Right hindlimb (tissue), 1 donor: ENCODE measurements around the gene GALR2.
A peak's percentile ranks its signal among the peaks of the same experiment; 100 is the strongest.

ENCODE experiments used
- DNase-seq: peaks from one replicate; pipeline ENCODE4 v3.0.0-alpha.2; 2018

The GALR2 gene

DNA sequence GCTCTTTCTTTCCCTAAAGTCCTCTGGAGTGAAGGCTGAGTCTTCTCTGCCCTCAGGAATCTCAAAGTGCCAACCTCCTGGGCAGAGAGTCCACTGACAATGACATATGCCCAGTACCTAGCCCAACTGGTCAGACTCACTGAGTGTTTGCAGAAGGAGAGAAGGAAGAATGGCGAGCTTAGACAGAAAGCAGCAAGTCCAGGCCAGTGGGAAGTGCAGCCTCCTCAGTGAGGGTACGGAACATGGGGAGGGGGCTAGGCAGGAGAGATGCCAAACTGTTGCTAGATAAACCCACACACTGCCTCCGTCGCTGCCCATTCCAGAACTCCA is 28.3 kb downstream of the GALR2 start:
- no peak for DNase-seq

DNA sequence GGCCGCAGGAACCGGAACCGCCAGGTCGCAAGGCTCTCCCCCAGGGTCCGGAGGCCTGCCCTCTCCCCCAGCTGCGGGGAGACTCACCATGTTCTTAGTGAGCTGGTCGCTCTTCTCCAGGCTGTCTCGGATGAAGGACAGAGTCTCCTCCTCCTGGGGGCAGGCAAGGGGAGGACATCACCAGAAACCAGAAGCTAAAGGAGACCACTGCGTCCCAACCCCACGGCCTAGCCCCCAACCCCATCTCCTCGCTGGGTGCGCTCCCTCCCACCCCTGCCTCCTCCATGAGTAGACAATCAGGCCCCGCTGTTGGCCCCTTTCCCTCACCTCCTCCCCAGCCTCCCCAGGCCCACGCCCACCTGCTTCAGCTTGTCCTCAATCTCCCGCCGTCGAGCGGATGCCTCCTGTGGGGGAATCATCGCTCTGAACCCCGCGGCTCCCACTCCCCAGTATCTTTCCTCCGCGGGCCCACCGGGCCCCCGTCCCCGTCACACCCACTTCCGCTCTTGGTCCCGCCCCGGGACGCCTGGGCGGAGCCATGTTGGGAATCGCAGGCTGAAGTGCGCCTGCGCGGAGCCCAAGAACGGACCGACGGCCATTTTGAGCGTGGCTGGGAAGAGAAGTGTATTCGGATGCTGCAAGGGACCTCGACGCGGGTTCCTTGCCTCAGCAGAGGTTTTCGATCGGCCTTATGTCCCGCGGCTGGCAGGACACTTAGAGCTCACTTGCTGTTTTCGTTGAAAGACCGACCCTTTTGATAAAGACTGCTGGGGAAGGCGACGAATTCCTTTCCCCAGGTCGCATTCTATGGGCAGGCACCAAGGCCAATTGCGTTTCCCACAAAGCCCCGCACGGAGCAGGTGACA is 28.9 kb downstream of the GALR2 start, which contains the start of gene EXOC7:
TSS of gene EXOC7 (minus strand) at position 514 of the 866 bp plus-strand sequence. CDS start at position 419, 95 bp downstream.
- DNase-seq: peak; percentile 95

DNA sequence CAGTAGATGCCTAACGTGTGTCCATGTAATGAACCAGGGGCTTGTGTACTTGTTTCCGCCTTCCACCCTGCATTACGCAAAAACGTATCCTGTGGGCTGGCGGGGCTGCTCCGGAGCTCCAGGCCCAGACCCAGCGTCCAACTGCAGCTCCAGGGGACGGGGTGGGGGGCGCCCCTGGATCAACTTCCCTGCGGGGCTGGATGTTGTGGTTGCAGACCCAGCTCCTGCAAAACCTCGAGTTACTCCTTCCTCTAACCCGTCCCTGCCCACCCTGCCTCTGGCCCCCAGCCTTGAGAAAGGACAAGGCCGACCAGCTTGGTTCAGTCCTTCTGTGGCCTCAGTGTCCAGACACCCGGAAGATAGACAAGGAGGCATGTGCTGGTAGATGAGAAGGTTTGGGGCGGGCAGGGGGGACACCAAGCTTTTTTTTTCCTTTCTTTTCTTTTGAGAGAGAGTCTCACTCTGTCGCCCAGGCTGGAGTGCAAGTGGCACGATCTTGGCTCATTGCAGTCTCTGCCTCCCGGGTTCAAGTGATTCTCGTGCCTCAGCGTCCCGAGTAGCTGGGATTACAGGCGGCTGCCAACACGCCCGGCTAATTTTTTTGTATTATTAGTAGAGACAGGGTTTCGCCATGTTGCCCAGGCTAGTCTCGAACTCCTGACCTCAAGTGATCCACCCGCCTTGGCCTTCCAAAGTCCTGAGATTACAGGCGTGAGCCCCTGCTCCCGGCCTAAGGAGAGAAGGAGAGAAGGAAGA is 29.7 kb downstream of the GALR2 start:
- no peak for DNase-seq

DNA sequence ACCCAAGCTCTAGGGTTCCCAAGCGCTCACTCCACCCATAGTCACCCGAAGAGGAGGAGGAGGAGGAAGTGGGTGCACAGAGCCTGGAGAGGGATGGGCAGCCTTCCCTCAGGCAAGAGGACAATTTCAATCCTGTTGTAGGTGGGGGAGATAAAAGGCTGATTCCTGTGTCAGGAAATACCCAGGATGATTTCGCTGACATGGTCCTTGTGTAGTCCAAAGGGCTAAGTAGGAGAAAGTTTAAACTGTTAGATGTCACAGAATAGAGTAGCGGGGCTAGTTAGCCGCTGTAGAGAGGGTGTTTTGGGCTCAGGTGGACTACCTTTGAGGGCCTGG is 30.3 kb downstream of the GALR2 start:
- DNase-seq: no peak

DNA sequence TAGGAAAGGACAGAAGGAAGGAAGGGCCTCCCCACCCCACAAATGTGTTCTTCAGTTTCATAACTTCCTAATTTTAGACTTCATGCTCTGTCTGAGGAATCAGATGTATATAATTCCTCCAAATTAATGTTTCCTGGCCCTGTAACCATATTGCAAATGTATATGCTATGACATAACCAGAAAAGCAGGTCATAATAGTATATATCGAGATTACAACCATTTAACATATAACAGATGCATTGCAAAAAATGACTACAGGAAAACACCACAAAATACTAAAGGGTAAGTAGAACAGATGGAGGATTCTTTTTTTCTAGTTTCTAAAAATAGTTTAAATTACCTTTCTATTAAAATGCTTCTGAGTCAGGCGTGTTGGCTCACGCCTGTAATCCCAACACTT is 32.1 kb downstream of the GALR2 start:
- no peak for DNase-seq

DNA sequence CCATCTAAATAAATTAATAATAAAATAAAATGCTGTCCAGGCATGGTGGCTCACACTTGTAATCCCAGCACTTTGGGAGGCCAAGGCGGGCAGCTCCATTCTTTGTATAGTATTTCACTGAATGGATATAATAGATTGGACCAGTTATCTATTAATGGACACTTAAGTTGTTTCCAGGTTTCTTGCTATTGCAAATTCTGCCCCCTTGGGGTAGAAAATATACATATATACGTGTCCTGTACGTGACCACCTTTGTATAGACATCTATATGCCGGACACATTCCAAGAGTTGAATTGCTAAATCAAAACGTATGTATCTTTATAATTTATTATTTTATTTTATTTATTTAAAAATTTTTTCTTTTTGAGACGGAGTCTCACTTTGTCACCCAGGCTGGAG is 32.9 kb downstream of the GALR2 start:
- DNase-seq: no peak

DNA sequence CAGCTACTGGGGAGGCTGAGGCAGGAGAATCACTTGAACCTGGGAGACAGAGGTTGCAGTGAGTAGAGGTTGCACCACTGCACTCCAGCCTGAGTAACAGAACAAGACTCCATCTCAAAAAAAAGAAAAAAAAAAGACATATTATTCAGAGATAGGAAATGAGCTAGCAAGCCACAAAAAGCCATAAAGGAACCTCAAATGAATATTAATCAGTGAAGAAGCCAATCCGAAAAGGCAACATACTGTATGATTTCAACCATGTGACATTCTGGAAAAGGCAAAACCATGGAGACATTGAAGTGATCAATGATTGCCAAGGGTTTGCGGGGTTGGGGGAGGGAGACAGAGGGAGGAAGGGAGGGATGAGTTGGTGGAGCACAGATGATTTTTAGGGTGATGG is 37.4 kb downstream of the GALR2 start:
- DNase-seq: no peak

DNA sequence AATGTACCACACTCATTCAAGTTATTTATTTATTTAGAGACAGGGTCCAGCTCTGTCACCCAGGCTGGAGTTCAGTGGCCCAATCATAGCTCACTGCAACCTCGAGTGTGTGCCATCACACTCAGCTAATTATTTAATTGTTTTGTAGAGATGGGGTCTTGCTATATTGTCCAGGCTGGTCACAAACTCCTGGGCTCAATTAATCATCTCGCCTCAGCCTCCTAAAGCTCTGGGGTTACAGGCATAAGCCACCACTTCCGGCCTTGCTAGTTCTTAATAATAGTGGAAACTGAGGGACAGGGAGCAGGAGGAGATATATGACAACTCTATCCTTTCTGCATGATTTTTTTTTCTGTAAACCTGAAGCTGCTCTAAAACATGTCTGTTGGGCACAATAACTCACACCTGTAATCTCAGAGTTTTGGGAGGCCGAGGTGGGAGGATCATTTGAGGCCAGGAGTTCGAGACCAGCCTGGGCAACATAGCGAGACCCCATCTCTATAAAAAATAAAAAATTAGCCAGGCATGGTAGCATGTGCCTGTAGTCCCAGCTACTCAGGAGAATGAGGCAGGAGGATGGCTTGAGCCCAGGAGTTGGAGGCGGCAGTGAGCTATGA is 40.7 kb downstream of the GALR2 start:
- DNase-seq: no peak

DNA sequence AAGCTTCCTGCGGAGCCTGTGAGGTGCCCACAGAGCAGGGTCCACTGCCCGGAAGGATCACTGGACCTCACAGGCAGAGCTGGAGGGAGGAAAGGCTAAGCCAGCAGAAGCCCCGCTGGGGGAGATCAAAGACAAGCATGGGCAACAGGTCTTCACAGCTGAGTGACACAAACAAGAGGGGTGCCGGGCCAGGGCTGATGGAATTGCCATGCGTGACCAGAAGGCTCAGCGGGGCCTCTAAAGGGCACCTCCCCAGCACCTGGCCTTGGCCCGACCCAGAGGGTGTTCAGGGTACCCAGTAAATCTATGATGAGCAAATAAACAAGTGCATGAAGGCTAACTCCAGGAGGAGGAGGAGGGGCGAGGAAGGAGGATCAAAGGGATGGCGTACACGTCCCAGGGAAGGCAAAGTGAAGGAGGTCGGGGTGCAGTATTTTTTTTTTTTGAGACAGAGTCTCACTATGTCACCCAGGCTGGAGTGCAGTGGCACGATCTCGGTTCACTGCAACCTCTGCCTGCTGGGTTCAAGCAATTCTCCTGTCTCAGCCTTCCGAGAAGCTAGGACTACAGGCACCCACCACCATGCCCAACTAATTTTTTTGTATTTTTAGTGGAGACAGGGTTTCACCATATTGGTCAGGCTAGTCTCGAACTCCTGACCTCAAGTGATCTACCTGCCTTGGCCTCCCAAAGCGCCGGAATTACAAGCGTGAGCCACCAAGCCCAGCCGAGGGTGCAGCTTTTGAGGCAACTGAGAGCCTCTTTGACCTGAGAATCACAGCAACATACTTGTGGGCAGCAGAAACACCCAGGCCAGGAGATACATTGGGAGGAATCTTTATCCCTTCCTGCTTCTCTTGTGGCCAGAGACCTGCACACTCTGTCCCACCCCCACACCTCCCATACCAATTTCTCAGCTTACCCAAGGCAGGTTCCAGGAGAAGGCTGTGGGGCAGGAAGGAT is 45.1 kb downstream of the GALR2 start:
- DNase-seq: no peak

DNA sequence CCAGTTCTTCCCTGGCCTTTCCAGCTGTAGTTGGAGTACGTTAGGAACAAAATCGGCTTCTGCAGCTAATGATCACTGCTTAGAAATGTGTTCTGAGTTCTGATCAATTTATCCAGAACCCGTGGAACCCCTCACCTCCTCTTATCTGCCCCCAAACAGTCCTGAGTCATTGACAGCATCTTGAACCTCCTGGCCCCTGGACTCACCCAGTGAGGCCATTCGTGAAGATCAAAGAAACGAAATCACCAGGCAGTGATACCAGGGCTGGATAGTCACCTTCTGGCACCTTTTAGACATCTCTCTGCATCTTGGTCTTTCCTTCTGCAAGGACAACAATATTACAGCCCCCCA is 46.1 kb downstream of the GALR2 start:
- DNase-seq: no peak

DNA sequence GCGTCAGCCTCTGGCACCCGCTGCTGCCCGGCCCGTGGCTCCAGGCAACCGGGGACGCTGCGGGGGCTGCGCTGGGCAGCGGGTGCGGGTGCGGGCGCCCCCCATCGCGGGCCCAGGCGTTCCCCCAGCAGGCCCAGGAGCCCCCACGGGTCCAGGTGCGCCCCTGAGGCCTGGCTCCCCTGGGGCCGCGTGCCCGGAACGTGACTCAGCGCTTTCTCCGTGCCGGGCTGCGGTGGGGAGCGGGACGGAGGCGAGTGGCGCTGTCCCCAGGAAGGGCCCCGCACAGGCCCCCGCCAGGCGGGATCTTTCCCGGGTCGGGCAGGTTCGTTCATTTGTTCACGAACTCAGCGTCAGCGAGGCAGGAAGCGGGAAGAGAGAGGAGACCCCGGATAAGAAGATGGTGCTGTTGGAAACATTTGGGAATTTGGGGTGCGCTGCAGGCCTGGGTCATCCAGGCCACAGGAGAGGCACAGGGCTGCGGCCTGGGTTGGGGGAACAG is 47.4 kb downstream of the GALR2 start:
- DNase-seq: no peak

DNA sequence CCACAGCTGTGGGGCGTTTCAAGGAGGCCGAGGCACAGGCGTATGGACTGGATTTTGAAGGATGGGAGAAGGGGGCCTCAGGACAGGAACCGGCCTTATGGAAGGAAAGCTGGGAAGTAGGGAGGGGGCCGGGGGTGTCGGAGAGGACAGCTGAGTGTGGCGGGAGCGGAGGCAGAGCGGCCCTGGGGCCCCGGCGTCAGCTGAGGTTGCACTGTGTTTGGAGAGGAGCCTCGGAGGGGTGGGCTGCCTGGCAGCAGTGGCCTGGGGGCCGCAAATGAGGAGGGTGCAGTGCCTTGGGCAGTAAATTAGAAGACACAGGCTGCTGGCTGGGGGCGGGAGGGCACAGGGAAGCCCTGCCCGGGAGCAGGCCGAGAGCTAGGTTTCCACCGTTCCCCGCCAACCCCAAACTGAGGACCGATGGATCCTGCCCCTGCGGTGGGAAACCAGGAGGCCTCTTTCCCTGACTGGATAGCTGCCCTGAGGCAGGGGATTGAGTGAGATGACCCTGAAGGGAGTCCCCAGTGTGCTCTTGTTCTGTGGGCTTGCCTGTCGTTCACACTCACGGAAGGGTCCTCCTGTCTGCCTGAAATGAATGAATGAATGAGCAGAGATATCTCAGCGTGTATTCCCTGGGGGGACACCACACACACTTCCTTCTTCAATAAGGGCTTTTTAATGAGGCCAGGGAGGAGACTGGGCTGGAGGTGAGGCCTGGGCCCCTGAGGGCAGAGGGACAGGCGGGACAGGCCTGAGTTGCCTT is 48.0 kb downstream of the GALR2 start:
- DNase-seq: no peak

DNA sequence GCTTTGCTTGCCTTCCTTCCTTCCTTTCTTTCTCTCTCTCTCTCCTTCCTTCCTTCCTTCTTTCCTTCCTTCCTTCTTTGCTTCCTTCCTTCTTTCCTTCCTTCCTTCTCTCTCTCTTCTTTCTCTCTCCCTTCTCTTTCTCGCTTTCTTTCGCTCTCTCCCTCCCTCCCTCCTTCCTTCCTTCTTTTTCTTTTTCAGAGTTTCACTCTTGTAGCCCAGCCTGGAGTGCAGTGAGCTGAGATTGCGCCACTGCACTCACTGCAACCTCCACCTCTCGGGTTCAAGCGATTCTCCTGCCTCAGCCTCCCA is 48.6 kb downstream of the GALR2 start:
- no peak for DNase-seq

DNA sequence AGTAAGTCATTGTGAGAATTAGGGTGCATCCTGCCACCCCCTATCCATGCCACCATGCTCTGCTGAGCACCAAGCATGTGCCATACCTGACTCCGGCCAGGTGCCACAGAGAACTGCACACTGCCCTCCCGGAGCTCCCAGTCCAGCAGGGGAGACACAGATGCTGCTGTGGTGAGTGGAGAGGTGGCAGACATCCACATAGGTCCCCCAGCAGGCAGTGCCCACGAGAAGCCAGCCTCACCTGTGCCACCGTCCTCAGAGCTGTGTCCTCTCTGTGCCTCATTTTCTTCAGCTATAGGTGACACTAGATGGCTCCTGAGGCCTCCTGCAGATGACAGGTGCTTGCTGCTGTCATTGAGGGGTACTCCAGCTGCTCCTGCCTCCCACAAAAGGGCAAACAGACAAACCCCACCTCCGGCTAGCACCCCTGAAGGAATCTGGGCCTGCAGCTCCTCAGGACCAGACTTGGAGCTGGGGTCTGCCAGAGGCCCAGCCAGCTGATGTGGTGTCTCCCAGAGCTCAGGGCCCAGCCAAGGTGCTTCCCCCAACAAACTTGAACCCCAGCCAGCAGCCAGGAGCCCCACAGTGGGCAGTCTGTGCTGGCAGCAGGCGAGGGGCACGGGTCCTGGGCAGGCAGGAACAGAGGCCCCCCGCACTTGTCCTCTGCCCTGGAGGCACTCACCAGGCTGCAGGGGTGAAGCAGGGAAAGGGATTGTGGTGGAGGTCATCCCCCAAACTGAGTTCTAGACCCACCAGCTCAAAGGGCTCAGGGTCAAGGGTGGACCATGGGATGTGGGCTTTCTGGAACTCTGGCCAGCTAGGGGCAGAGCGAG is 49.4 kb downstream of the GALR2 start:
- DNase-seq: no peak

DNA sequence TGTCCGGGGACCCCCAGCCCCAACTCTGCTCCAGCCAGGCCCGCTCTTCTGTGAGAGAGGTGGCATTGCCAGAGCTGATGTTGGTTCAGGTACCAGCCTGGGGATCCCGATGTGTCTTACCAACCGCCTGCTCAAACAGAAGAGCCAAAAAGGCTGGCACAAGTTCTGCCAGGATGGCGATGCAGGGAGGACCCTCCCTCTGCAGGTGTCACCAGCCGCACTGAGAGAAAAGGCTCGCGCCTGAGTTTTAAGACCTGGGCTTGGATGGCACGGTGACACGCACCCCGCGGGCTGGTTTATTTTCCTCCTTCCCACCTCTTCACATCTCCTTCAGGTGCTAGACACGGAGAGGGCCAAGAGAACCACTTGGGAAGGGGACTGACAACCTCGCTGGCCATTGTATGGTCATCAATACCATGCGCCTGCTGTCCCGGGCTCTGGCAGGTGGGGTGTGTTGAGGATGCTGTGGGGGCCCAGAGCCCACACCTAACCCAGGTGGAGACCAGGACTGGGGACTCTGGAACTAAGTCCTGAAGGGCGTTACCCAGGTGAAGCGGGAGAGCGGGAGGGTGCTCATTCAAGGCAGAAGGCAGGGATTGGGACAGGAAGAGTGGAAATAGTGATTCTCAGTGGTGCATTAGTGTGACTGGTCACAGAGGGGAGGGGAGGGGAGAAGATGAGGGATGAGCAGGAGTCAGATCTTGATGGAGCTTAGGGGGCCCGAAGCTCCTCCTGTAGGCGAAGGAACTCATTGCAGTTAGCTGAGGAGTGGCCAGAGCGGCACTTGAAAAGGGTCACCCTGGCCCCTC is 50.2 kb downstream of the GALR2 start:
- DNase-seq: no peak

DNA sequence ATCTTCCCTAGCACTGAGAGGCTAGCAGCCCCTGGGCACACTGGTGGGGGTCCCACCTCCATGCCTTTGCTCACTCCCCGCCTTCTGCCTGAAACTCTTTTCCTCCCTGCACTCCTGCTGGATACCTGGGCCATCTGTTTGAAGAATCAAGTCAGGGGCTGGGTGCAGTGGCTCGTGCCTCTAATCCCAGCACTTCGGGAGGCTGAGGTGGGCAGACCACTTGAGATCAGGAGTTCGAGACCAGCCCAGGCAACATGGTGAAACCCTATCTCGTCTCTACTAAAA is 50.8 kb downstream of the GALR2 start:
- DNase-seq: no peak

DNA sequence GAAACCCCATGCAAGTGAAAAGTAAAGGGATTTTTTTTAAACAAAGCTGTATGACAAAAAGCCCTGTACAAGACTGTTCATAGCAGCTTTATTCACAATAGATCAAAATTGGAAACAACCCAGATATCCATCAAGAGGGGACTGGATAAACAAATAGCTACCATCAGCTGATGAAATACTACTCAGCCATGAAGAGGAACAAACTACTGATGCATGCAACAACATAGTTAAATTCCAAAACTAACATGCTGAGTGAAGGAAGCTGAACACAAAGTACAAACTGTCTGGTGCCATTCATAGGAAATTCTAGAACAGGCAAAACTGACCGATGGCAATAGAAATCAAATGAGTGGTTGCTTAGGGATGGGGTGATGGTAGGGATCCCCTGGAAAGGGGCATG is 51.3 kb downstream of the GALR2 start:
- DNase-seq: no peak
